ENCODE measurements around the gene LRTM2.
A peak's percentile ranks its signal among the peaks of the same experiment; 100 is the strongest.

Gene LRTM2

DNA sequence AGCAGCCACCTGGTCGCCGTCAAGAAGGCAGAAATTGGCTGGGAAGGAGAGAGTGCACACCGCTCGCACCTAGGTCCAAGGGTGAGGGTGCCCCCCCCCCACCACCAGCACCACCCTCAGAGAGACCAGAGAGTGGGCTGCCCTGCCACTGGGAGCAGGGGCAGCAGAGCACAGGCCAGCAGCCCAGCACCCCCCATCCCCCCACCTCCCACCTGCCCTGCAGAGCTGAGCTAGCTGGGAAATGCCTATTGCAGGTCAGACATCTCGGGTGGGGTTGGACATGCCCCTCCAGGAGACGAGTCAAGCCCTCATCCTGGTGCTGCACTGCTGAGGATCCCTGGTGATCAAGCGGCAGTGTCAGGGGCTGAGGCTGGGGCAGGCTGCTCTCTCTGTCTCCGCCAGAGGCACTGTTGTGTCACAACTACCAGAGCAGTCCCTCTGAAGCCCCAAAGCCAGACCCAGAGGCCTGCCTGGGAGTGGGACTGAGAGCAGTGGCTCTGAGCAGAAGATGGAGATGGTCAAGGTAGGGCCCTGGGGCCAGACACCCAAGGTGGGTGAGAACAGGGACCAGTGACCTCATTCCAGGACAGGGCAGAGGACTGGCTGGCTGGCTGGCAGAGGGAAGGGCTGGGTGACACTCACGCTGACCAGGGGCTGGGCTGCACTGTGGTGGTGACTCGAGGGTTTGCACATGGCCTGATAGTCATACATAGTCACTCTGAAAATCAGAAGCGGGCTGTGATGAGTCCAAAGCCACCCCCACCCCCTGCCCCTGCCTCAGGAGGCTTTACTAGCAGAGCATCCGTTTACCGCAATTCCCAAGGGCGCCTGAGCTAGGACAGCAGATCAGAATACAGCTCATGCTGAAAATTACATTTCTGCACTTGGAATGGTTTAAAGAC is 19.7 kb upstream of the LRTM2 start:
- no peak overlapping the region for H3K4me3 ChIP-seq (ENCODE audit: control insufficient read depth, low read depth, low read length)
- peak; percentile 66 for DNase-seq (ENCODE audit: low read depth)
- TF ChIP-seq, protein P1, sequence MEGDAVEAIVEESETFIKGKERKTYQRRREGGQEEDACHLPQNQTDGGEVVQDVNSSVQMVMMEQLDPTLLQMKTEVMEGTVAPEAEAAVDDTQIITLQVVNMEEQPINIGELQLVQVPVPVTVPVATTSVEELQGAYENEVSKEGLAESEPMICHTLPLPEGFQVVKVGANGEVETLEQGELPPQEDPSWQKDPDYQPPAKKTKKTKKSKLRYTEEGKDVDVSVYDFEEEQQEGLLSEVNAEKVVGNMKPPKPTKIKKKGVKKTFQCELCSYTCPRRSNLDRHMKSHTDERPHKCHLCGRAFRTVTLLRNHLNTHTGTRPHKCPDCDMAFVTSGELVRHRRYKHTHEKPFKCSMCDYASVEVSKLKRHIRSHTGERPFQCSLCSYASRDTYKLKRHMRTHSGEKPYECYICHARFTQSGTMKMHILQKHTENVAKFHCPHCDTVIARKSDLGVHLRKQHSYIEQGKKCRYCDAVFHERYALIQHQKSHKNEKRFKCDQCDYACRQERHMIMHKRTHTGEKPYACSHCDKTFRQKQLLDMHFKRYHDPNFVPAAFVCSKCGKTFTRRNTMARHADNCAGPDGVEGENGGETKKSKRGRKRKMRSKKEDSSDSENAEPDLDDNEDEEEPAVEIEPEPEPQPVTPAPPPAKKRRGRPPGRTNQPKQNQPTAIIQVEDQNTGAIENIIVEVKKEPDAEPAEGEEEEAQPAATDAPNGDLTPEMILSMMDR (conservative IDR thresholded peaks at IDR 0.05; ENCODE audit: control insufficient read depth, insufficient read depth, low read depth, low read length), result peak; percentile 44

DNA sequence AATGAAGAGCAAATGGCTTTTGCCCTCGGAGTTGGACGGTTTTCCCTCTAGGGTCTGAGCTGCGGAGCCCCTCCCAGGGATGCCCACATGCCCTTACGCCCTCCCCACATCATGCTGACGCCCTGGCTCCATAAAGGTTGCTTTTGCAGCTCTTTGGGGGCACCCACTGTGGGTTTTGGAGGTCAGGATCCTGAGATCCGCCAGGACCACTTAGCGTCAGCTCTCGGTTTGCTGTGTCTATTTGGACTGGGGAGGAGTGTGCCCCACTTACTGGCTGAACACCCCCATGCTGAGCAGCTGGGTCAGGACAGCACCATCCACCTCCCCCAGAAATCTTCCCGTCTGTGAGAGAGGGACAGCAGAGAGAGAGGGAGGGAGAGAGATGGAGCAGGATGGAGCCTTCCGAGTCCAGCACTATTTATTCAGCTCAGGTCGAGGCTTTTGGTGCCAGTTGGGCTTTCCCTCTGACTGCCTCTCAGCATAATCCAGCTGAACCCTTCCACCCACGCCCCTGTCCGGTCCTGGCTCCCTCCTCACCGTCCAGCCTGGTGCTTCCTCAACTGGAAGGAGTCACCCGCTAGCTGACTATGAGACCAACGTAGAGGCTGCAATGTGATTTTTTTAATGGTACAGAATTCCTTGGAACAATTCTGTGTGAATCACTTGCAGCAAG is 18.9 kb upstream of the LRTM2 start:
- no peak overlapping the region for H3K4me3 ChIP-seq (ENCODE audit: control insufficient read depth, low read depth, low read length)
- DNase-seq (ENCODE audit: low read depth), result peak; percentile 63
- TF ChIP-seq, protein P1 (conservative IDR thresholded peaks at IDR 0.05; ENCODE audit: control insufficient read depth, insufficient read depth, low read depth, low read length), result no peak

DNA sequence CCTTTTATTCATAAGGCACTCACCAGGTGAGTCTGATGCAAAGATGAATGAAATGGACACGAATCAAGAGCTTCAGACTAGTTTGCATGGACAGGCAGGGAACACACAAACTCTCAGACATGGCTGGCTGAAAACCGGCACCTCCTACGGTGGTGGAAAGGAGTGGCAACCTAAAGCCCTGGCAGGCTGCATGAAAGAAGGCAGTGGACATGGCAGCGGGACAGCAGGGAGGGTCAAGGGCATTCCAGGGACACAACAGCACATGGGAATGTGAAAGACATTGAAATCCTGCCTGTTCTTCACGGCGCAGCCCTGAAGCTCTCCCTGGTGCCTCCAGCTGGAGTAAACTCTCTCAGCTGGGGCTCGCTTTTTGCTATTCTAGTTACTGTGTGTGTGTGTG is 16.6 kb upstream of the LRTM2 start:
- no peak for DNase-seq (ENCODE audit: low read depth)
- H3K4me3 ChIP-seq (ENCODE audit: control insufficient read depth, low read depth, low read length), result no peak overlapping the region

DNA sequence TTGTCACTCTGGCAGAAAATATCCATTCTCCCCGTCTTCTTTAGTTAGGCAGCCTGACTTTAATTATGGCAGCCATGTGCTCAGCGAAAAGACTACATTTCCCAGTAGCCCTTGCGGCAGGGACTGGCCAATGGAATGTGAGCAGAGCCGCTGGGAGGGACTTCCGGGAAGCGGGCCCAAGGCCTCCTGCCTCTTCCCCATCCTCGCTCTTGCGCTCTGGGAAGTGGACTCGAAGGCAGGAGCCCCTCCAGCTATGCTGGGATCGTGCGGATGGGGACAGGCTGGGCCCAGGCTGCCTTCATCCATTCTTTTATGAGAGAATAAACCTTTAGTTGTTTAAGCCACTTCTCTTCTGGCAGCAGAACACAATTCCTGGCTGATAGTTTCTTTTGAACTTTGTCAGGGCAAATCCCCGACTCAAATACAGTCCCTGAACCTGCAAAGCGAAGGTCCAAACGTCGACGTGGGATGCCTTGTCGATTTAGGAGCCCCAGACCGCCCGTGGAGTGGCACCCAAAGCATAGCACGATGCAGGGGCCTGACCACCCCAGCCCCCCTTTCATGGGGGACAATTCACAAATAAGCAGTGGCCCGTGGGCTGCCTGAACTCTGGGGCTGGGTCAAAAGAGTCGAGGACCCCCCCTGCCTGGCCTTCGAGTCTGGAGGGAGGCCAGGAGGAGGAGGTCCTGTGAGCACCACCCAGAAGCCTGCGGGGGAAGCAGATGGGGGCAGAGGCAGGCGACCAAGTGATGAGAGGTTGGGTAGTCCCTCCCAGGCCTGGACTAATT is 15.6 kb upstream of the LRTM2 start:
- TF ChIP-seq, protein P1 (conservative IDR thresholded peaks at IDR 0.05; ENCODE audit: control insufficient read depth, insufficient read depth, low read depth, low read length), result no peak
- peak; percentile 91 for DNase-seq (ENCODE audit: low read depth)
- no peak overlapping the region for H3K4me3 ChIP-seq (ENCODE audit: control insufficient read depth, low read depth, low read length)

More for the DNA sequence above, 16.6 kb upstream of the LRTM2 start:
- TF ChIP-seq, protein P1 (conservative IDR thresholded peaks at IDR 0.05; ENCODE audit: control insufficient read depth, insufficient read depth, low read depth, low read length), result no peak

DNA sequence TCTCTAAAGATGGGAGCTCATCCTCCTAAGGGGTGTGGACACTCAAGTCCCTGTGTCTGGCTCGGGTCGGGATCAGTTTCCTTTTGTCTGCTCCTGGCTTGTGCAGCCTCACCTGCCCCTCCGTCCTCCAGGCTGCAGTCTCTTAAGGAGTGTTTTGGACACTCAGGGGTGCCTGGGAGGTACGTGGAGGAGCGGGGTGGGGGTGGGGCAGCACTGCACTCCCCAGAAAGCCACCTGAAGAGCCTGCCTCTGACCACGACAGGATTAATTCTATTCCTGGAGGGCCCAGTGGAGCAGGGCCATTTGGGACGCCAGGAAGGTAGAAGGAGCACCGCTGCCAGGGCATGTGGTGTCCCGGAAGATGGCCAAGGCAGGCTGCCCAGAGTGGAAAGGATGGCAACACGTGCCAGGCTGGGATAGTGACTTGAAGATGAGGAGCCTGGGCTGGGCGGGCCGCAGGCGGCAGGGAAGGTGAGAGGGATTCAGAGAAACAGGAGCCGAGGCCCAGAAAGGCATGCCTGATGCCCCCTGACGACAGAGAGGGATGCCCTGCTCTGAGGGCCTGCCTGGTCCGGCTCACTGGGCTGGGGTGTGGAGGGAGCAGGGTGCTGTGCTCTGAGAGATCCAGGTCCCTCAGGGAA is 14.8 kb upstream of the LRTM2 start:
- TF ChIP-seq, protein P1 (conservative IDR thresholded peaks at IDR 0.05; ENCODE audit: control insufficient read depth, insufficient read depth, low read depth, low read length), result no peak
- no peak for DNase-seq (ENCODE audit: low read depth)
- H3K4me3 ChIP-seq (ENCODE audit: control insufficient read depth, low read depth, low read length), result no peak overlapping the region
